GM21576 (cell line): ENCODE measurements around the gene ZNF628.
"Not testable (repeated sequence)": the region's sequence is repeated elsewhere in the genome, so short reads cannot be mapped to it uniquely, and the experiment has no call there.

ENCODE experiments used
- ATAC-seq: cut with Tn5 transposase; IDR thresholded peaks from one replicate; pipeline ENCODE4 v1.9.1; 2021; ENCODE audit warnings: mild to moderate bottlenecking, moderate library complexity; ENCODE audit not compliant: unreplicated experiment

Gene ZNF628

DNA sequence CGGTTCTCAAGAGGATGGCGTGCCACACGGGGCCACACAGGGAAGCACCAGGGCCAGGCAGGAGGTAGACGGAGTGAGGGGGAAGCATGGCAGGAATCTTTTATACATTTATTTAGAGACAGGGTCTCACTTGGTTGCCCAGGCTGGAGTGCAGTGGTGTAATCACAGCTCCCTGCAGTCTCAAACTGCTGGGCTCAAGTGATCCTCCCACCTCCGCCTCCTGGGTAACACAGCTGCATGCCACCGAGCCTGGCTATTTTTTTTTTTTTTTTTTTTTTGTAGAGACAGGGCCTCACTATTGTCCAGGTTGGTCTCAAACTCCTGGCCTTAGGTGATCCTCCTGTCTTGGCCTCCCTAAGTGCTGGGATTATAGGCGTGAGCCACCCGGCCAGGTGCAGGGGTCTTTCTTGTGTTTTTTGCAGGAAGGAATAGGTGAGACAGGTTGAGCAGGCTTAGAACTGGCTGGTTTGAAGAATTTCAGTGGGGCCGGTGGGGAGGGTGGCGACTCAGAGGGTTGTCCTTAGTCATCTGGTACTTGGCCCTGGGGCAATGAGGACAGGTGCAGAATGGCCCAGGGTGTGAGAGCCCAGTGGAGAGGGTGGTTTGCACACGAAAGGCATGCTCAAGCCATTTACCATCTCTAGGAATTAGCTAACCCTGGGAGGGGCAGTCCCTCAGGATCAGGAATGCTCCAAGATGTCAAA, 19.4 kb downstream of the ZNF628 start:
- no peak for ATAC-seq

- not testable (repeated sequence) for ATAC-seq
These were observed 20.4 kb downstream of the ZNF628 start for GRCh38 chr19:55496820-55497219.

GRCh38 chr19:55497763-55498162, 21.3 kb downstream of the ZNF628 start:
- ATAC-seq = no peak

DNA sequence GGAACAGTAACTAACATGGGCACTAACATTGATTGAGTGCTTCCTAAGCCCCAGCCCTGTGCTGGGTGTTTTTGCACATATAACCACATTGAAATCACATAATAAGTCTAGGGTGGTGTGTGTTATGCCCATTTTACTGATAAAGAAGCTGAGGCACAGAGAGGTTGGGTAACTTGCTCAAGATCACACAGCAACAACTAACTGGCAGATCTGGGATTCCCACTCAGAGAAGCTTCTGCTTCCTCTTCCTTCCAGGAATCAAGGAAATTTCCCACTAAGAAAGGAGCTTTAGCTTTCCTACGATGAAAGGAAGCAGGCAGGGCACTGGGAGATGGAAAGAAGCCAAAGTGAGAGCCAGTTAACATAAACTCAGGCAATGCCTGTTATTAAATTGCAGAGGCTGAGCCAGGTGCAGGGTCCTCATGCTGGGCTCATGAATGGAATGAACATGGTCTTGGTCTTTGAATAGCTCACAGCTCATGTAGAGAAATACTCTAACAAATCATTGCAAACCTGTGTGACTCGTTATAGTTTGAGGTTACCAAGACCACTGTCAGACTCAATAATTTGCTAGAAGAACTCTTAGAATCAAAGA, 21.9 kb downstream of the ZNF628 start:
- ATAC-seq = no peak

DNA sequence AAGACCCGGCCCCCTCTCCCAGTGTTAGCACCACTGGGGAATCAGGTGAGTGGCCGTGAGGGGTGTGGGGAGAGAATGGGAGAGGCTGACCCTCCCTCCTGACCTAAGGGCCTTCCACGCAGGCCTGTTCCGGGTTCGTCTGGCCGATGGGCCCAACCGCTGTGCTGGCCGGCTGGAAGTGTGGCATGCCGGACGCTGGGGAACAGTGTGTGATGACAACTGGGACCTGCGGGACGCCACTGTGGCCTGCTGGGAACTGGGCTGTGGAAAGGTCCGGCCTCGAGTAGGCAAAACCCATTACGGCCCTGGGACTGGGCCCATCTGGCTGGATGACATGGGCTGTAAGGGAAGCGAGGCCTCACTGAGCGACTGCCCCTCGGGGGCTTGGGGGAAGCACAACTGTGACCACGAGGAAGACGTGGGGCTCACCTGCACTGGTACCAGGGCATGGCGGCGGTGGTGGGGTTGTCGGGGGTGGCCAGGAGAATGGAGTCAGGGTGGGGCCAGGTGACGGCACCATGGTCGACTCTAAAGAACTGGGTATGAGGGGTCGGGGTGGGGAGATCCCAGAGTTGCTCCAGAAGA, 24.0 kb downstream of the ZNF628 start:
- no peak for ATAC-seq

DNA sequence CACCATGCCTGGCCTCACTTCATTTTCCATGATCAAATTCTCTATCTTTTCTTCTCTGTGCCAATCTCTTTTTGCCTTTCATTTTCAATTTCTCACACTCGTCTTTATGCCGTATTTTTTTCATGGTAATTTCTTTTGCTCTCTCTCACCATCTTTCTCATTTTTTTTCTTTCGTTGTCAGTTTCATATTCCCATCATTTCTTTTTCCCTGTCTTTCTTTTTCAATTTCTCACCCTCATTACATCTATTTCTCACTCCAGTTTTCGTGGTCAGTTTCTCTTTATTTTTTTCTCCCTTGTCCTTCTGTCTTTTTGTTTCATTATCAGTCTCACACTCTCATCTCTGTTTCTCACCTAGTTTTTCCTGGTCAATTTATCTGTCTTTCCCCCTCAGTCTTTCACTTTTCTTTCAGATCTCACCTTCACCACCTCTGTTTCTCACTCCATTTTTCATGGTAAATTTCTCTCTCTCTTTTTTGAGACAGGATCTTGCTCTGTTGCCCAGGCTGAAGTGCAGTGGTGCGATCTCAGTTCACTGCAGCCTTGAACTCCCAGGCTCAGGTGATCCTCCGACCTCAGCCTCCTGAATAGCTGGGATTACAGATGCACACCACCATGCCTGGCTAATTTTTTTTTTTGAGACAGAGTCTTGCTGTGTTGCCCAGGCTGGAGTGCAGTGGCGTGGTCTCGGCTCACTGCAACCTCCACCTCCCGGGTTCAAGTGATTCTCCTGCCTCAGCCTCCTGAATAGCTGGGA, 26.0 kb downstream of the ZNF628 start:
- no peak for ATAC-seq

- no peak for ATAC-seq
These were observed 26.7 kb downstream of the ZNF628 start for GRCh38 chr19:55503157-55503501.

DNA sequence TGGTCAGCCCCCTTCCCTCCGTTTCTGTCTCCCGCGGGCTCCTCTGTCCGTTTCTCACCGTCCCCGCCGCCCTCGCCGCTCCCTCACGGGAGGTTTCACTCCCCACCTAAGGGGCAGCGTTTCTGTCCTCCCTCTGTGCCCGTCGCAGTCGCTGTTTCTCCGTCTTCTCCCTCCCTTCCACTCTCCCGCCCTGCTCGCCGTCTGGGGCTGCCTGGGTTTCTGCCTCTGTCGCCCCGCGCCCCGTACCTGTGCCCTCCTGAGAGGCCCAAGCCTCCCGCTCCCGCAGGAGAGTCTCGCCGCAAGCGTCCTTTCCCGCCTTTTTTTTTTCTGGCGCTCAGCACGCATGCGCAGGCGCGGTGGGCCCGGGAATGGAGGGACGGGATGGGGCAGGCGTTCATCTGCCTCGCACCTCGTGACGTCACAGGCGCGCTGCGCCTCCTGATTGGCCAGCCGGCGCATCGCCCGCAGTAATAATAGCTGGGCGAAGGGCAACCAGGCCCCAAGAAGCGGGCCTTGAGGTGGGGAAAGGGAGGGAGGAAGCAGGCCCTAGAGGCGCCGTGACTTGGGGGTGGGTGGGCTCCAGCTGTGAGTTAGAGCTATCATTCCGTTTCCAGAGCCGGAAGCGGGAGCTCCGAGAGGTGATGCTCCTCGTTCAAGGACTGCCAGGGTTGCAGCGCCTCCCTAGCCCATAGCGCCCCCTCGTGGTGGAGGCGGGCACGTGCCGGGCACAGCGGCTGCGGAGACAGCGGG, 27.3 kb downstream of the ZNF628 start:
- ATAC-seq = peak; percentile 75

GRCh38 chr19:55504252-55504603, 27.8 kb downstream of the ZNF628 start:
- ATAC-seq = no peak

DNA sequence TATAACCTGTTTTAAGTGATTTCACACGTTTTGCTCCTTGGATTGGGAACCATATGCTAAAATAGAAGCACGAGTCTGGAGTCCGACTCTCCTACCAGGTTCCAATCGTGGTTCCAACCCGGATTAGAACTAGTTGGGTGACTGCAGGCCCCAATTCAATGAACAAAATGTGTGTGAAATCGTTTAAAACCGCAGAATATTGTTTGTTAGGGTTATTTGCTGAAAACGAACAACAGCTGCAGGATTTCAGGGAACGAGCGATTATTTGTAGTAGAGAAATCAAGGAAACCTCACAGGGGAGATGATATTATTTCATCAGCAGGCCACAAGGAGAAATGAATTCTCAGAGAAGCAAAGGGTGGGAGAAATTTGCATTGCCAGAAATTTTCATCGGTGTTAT, 28.6 kb downstream of the ZNF628 start:
- no peak for ATAC-seq

GRCh38 chr19:55508120-55508519, 31.7 kb downstream of the ZNF628 start:
- no peak for ATAC-seq

DNA sequence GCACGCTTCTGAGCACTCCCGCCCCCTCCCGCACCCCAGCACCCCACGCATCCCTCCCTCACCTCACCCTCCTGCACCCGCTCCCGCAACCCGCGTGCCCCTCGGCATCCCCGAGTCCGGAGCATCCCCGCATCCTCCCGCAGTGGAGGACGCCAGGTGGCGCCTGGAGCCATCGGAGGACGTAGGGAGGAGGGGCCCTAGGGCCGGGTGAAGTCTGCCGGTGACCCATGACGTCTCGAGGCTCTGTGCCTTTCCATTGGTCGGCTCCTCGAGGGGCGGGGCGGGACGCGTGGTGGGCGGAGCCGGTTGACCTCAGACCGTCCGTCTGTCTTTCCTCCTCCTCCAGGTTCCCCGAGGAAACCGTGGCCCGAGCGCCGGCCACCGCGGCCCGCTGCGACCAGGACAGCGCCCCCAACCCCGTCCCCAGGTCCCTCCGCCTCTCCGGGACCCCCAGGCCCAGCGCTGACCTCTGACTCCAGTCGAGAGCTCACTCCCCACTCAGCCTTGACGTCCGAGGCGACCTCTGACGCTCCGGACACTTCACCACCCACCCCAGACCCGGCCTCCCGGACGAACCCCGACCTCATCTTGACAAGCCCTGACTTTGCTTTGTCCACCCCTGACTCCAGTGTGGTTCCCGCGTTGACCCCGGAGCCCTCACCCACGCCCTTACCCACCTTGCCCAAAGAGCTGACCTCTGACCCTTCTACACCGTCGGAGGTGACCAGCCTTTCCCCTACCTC, 40.6 kb downstream of the ZNF628 start:
- ATAC-seq = peak; percentile 99

DNA sequence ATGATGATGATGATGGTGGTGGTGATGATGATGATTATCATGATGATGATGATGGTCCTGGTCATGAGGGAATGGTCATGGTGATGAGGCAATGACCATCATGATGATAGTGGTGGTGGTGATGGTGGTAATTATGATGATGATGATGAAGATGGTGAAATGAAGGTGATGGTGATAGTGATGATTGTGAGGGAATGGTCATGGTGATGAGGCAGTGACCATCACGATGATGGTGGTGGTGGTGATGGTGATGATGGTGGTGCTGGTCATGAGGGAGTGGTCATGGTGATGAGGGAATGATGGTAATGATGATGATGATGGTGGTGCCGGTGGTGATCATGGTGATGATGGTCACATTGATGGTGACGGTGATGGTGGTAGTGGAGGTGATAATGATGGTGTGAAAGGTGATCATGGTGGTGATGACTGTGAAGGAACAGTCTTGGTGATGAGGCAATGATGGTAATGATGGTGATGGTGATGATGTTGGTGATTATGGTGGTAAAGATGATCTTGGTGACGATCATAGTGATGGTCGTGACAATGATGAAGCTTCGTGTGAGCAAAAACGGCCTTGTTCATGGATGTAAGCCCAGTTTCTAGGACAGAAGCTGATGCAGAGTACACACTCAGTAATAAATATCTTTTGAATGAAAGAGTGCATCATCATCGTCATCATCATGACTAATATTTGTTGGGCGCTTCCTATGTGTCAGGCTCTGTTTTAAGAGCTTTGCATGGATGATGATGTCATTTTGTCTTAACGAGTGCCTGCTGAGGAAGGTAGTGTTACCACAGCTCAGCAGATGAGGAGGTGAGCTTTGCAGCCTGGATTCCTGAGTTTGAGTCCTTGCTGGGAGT, 43.3 kb downstream of the ZNF628 start:
- ATAC-seq = no peak

- ATAC-seq = no peak
These were observed 44.4 kb downstream of the ZNF628 start for GRCh38 chr19:55520691-55521292.

- no peak for ATAC-seq
These were observed 49.1 kb downstream of the ZNF628 start for GRCh38 chr19:55525289-55526101.

DNA sequence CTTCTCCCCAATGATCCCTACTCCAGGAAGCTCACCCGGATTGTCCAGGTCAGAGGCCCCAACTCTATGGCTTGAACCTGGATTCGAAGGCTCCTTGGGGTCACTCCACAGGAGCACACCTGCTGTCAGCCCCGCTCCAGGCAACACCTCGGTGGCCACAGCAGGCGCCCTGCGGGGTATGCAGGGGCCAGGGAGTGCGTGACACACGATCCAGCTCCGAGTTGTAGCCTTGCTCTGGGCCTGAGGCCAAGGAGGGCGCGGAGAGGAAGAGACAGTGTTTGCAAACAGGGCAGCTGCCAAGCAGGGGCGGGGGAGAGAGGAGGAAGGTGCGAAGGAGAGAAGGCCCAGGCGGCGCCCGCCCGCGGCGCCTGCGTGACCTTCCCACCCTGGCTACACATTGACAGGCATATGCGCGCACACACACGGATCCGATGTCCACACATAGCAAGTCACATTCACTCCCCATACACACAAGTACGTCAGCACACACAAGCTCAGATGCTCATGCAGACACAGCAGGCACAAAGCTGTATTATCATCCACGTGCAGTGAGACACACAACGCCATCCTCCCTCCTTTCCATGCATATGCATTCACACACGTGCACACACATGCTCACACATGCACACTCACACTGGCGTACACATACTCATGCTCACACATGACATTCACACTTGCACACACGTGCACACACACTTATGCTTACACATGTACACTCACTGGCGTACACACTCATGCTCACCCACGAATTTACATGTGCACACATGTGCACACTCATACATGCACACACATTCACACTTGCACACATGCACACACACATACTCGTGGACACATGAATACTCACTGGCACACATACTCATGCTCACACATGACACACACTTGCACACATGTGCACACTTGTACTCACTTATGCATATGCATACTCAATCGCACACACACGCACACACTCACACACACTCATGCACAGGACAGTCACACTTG, 50.1 kb downstream of the ZNF628 start:
- ATAC-seq = no peak
